Smooth muscle cell (in vitro differentiated cells): ENCODE data around the gene PCDHGB2. TPM values are rescaled to one million over a fixed set of nuclear protein-coding genes. Genes with fewer than 3 reads are reported as not detected.

Source experiments
- DNase-seq: peaks from one replicate; lab custom pipeline; 2025; ENCODE audit not compliant: unreplicated experiment; lab: John Stamatoyannopoulos, UW
- H2AFZ ChIP-seq: fragments of 200-600 bp; sonication (generic); 2 replicates; pipeline ENCODE4 v1.6.0; 2016; ENCODE audit warnings: antibody characterized with exemption, low read depth, mild to moderate bottlenecking
- H3F3A ChIP-seq: fragments of 200-600 bp; sonication (generic); 2 replicates; pipeline ENCODE4 v1.6.0; 2017; ENCODE audit warnings: antibody characterized with exemption, low read depth
- H3K27ac ChIP-seq: fragments of 200-600 bp; sonication (generic); 2 replicates; pipeline ENCODE4 v1.5.1; 2016; ENCODE audit warnings: low read depth, mild to moderate bottlenecking
- H3K27me3 ChIP-seq: fragments of 200-600 bp; sonication (generic); 2 replicates; pipeline ENCODE4 v1.6.1; 2016; ENCODE audit warnings: low read depth, mild to moderate bottlenecking
- H3K36me3 ChIP-seq: fragments of 200-600 bp; sonication (generic); 2 replicates; pipeline ENCODE4 v1.5.1; 2016; ENCODE audit warnings: low read depth
- H3K4me1 ChIP-seq: fragments of 200-600 bp; sonication (generic); 2 replicates; pipeline ENCODE4 v1.5.1; 2016; ENCODE audit warnings: low read depth
- H3K4me2 ChIP-seq: fragments of 200-600 bp; sonication (generic); 2 replicates; pipeline ENCODE4 v1.6.0; 2016; ENCODE audit warnings: mild to moderate bottlenecking
- H3K4me3 ChIP-seq: fragments of 200-600 bp; sonication (generic); 2 replicates; pipeline ENCODE4 v1.5.1; 2016; ENCODE audit warnings: mild to moderate bottlenecking
- H3K79me2 ChIP-seq: fragments of 200-600 bp; sonication (generic); 2 replicates; pipeline ENCODE4 v1.6.0; 2016; ENCODE audit warnings: low read depth, mild to moderate bottlenecking
- H3K9ac ChIP-seq: fragments of 200-600 bp; sonication (generic); 2 replicates; pipeline ENCODE4 v1.6.0; 2016; ENCODE audit warnings: low read depth
- H3K9me3 ChIP-seq: fragments of 200-600 bp; sonication (generic); replicated peaks from 2 replicates; pipeline ENCODE4 v1.5.1; 2016; ENCODE audit warnings: low read depth
- H4K20me1 ChIP-seq: fragments of 200-600 bp; sonication (generic); 2 replicates; pipeline ENCODE4 v1.6.0; 2016; ENCODE audit warnings: low read depth
- CTCF ChIP-seq: fragments of 200-600 bp; sonication (generic); IDR thresholded peaks from 2 replicates; pipeline ENCODE4 v1.5.1; 2017; ENCODE audit warnings: borderline replicate concordance, mild to moderate bottlenecking, antibody characterized with exemption; ENCODE audit not compliant: insufficient read depth, poor library complexity, severe bottlenecking
- WGBS: methylation state at CpG from one replicate; pipeline ENCODE4 v1.1.7; 2016; ENCODE audit warnings: low lambda C conversion rate; 5-methylcytosine and 5-hydroxymethylcytosine counted together
- polyA plus RNA-seq: library from polyadenylated mRNA; unstranded; fragments of >200 nt; fragmentation: Nextera tagmentation; extraction: Ambion mirVana; gene quantifications from 2 replicates; pipeline ENCODE4 v1.2.1, GENCODE V29; 2016
- total RNA-seq: library from RNA; depleted of rRNA; stranded (reverse); fragments of >200 nt; gene quantifications from 2 replicates; pipeline ENCODE4 v1.2.3, GENCODE V29; 2014

Gene PCDHGB2
- total and polyA plus RNA-seq, 2 experiments from 2014 or later, result 1.1 TPM; not detected in 1

DNA sequence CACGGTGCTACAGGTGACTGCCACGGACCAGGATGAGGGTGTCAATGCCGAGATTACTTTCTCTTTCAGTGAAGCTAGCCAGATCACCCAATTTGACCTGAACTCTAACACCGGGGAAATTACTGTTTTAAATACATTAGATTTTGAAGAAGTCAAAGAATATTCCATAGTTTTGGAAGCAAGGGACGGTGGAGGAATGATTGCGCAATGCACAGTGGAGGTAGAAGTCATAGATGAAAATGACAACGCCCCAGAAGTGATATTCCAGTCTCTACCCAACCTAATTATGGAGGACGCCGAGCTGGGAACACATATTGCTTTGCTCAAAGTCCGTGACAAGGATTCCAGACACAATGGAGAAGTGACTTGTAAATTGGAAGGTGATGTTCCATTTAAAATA, 28.9 kb downstream of the PCDHGB2 start:
- TF ChIP-seq CTCF, result no peak
- H3K79me2 ChIP-seq, result peaks cover 11% of the 10 kb centered on the region
- no peak overlapping the region for H3K4me3 ChIP-seq
- H3F3A ChIP-seq, result no peaks in the 10 kb centered on the region
- 94% methylated on average over 10 of the region's 10 CpGs for WGBS
- peaks cover 34% of the 10 kb centered on the region for H3K36me3 ChIP-seq
- peaks cover 48% of the 10 kb centered on the region for H3K9me3 ChIP-seq
- peak overlapping the region; percentile 72 for H3K4me2 ChIP-seq
- H3K27ac ChIP-seq, result no peak overlapping the region
- H3K4me1 ChIP-seq, result no peaks in the 10 kb centered on the region
- DNase-seq, result no peak
- no peak overlapping the region for H3K9ac ChIP-seq
- no peak overlapping the region for H2AFZ ChIP-seq
- no peaks in the 10 kb centered on the region for H4K20me1 ChIP-seq
- H3K27me3 ChIP-seq, result no peaks in the 10 kb centered on the region

GRCh38 chr5:141389153-141390042, 29.6 kb downstream of the PCDHGB2 start:
- Histone ChIP-seq H4K20me1 (no peaks in the 10 kb centered on the region), H3K4me1 (no peaks in the 10 kb centered on the region), H3K79me2 (peaks cover 11% of the 10 kb centered on the region), H3K4me2 (no peak overlapping the region), H3K36me3 (peaks cover 34% of the 10 kb centered on the region), H3K9me3 (peaks cover 49% of the 10 kb centered on the region), H3K27ac (no peak overlapping the region), H2AFZ (no peak overlapping the region), H3F3A (no peaks in the 10 kb centered on the region), H3K27me3 (no peaks in the 10 kb centered on the region), H3K4me3 (peak overlapping the region; percentile 35), H3K9ac (no peak overlapping the region)
- WGBS, result 98% methylated on average over 68 of the region's 77 CpGs
- TF ChIP-seq CTCF, result no peak
- DNase-seq, result no peak

DNA sequence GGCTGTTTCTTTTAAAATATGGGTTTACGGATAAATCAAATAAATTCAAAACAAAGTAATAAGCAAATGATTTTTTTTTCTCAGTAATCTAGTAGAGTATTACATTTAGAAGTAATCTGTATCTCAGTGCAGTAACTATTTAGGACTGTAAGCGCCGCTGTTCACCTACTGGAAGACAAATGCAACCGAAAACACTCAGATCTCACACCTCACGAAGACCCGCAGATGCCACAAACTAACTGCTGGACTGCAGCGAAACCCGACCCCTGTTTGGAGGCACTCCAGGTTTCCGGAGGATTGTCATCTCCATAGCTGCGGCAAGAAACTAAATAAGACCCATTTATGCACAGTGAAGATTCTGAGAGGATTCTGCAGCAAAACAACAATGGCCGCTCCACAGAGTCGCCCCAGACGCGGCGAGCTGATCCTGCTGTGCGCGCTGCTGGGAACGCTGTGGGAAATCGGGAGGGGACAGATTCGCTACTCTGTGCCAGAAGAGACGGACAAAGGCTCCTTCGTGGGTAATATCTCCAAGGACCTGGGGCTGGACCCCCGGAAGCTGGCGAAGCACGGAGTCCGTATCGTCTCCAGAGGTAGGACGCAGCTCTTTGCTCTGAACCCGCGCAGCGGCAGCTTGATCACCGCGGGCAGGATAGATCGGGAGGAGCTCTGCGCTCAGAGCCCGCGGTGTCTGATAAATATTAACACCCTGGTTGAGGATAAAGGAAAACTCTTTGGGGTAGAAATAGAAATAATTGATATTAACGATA, 32.8 kb downstream of the PCDHGB2 start, which contains the start of gene PCDHGA8:
Gene PCDHGA8 (plus strand): TSS at position 205 of the 770 bp plus-strand sequence. CDS start 181 bp downstream, at position 386.
- Histone ChIP-seq H3K79me2 (peaks cover 15% of the 10 kb centered on the region), H3K4me2 (peak within 1 kb of the TSS; percentile 53), H3K9ac (no peak within 1 kb of the TSS), H3K9me3 (peaks cover 53% of the 10 kb centered on the region), H3K27me3 (no peaks in the 10 kb centered on the region), H2AFZ (no peak within 1 kb of the TSS), H3K27ac (no peak within 1 kb of the TSS), H4K20me1 (no peaks in the 10 kb centered on the region), H3K36me3 (peaks cover 37% of the 10 kb centered on the region), H3K4me3 (peak within 1 kb of the TSS; percentile 35), H3K4me1 (no peaks in the 10 kb centered on the region), H3F3A (no peaks in the 10 kb centered on the region)
- no peak for TF ChIP-seq CTCF
- no peak for DNase-seq
- 98% methylated on average over 38 of the region's 38 CpGs for WGBS
